ENCODE results near the gene JAKMIP1.

Gene JAKMIP1

GRCh38 chr4:5992828-5993321 lies 207.5 kb downstream of the JAKMIP1 start:
- DNase-seq (ENCODE audit: low read depth, low spot score), result no peak

DNA sequence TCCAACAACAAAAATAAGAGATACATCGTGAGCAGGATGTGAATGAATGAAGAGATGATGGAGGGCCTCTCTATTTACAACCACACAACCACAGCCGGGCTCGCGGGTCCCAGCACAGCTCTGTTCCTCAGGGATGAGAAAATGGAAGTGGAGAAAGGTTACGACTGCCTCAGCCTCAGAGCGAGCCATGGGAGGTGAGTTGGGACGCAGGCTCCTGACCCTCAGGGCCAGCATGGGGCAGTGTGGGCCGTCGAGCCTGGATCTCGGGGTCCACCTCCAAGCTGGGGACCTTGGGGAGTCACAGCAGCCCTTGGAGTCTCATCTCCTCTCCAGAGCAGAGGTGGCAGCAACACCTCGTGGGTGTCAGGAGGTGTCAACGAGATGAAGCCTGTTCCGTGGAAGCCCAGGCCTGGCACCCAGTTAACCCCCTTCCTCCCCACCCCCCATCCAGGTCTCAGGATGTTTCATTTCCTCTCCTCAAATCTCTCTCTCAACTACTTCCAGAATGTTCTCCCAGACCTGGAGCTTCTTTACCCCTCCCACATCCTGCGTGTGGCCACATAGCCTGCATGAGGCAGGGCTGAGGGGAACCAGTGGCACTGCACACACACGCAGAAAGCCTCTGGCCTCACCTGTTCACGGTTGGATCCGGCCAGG lies 208.1 kb downstream of the JAKMIP1 start:
- no peak for DNase-seq (ENCODE audit: low read depth, low spot score)

DNA sequence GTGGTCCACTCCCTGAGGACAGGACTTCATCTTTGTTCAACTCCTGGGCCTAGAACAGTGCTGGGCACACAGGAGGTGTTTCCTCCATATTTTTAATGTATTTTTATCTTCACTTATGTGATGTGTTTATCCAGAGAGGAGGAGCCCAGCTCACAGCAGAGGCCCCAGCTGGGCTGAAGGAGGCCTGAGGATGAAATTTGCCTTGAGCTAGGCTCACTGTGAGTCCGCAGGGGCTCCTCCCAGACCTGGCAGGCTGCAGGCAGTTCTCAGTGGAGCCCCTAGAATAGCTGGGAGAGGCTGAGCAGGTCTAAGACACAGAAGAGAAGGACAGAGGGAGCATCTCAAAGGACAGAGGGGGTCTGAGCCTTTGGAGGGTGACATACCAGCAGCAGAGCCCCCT lies 208.9 kb downstream of the JAKMIP1 start:
- no peak for DNase-seq (ENCODE audit: low read depth, low spot score)

GRCh38 chr4:5990446-5991160 lies 209.7 kb downstream of the JAKMIP1 start:
- no peak for DNase-seq (ENCODE audit: low read depth, low spot score)

DNA sequence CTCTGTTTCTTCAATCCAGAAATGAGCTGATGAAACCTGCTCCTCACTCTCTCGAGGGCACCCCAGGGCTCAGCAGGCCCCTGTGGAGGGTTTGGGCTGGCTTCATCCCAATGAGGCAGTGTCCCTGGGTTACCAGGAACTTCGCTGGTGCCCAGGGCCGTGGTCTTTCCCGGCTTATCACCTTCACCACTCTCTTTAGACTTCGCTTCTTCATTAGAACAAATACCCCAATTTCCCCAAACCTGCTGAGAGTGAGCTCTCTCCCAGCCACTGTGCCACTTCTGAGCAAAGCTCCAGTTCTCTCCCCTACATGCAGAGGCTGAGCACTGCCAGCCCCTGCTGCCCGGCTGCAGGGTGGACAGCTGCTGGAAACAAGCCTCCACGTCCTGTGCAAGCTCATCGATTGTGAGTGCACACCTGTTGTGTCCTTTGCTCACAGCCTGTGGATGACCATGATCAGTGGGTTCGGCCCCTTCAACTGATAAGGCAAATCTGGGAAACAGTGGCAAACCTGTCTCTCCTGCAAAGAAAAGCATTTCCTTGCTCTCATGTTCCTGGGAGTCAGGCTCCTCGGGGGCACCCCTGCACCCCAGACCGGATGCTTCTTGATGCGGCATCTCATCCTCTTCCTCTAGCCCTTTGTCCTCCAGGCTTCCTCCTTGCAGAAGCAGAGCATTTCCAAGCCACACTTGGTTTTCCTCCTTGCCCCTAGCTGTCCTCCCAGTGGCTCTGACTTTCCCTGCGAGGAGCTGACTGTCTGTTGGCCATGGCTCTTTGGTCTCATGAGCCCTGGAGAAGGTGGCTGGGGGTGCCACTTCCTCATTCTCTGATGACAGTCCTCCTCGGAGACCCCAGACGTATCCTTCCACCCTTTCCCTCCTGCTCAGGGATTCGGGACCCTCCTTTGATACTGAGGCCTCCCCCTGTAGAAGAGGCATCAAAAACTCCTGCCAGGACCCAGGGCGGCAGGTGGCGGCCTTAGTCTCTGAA lies 210.8 kb downstream of the JAKMIP1 start:
- no peak for DNase-seq (ENCODE audit: low read depth, low spot score)

DNA sequence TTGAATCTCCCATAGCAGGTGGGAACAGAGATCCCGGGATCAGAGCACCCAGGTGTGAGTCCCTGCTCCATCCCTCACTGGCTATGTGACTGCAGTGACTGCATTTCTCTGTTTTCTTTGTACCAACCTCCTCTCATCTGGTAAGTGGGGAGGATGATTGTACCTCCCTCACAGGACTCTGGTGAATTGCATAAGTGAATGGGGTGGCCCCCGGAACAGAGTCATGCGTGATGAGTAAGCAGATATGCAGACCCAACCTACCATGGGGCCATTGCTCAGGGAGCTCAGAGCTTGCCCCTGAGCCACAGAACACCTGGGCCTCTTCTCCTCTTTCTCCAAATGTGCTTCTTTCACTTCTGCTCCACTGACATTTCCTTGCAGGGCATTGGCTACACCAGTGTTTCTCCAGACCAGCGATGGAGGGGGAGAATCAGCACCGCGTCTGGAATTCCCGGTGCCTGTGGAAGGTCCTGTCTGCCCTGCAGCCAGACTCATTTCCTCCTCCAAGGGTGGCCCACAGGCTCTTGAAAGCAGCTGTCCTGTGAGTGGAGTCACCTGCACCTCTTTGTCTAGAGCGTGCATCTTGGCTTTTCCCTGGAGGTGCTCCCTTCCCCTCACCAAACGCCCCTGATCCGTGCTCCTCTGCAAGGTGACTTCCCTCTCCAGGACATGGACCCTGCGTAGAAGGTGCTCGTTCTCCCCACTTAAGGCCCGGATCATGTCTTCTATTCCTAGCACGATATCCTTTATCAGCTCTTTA lies 212.1 kb downstream of the JAKMIP1 start:
- no peak for DNase-seq (ENCODE audit: low read depth, low spot score)

GRCh38 chr4:5984843-5985242 lies 215.5 kb downstream of the JAKMIP1 start:
- no peak for DNase-seq (ENCODE audit: low read depth, low spot score)

GRCh38 chr4:5982156-5982973 lies 218.0 kb downstream of the JAKMIP1 start:
- DNase-seq (ENCODE audit: low read depth, low spot score), result no peak

DNA sequence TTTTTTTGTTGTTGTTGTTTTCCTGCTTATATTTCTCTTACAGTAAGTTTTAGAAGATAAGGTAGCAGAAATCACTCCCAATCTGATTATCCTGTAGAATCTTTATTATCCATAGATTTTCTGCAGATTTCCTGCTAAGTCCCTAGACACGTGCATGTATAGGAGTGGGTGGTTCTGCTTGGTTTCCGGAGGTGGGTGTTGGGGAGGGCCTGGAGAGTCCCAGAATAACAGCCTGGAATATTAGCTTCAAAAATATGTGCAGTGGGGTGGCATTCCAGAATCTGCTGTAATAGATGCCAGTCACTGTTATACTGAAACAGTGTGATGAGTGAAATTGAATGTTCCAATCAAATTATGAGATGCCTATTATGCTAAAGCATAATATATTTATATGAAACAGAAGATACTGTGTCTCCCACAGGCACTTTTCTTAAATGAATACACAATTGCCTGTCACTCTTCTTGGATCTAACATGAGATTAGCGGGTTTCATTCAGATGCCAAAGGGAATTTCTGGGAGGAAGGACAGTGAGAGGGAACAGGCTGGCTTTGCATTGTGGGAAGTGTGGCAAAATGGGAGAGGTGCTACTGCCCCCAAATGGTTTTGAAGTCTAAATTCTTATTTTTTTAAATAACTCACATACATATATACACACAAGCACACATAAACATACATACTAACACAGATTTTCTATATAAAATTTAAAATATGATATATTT lies 219.8 kb downstream of the JAKMIP1 start:
- DNase-seq (ENCODE audit: low read depth, low spot score), result no peak

- peak; percentile 40 for DNase-seq (ENCODE audit: low read depth, low spot score)
Observed at GRCh38 chr4:5979981-5980380, 220.4 kb downstream of the JAKMIP1 start.

GRCh38 chr4:5976921-5977320 lies 223.4 kb downstream of the JAKMIP1 start:
- no peak for DNase-seq (ENCODE audit: low read depth, low spot score)

- DNase-seq (ENCODE audit: low read depth, low spot score), result no peak
Observed at GRCh38 chr4:5976431-5976830, 223.9 kb downstream of the JAKMIP1 start.

All from iPS DF 19.7 (cell line).